Measurements from ENCODE around the gene CABP2.

- TF ChIP-seq CTCF (IDR thresholded peaks at IDR 0.05; ENCODE audit: low read depth, low read length, poor library complexity, severe bottlenecking) (no peak), EZH2phosphoT487 (IDR thresholded peaks at IDR 0.05; ENCODE audit: borderline replicate concordance, low read length) (no peak)
Observed at GRCh38 chr11:67544616-67545242, 21.5 kb upstream of the CABP2 start.
